Measurements from ENCODE around the gene KRTAP2-4. TPM values are rescaled to one million over a fixed set of nuclear protein-coding genes. Genes with fewer than 3 reads are reported as not detected.

KRTAP2-4 gene
- total RNA-seq, 4 donors from 2014 or later = not detected

DNA sequence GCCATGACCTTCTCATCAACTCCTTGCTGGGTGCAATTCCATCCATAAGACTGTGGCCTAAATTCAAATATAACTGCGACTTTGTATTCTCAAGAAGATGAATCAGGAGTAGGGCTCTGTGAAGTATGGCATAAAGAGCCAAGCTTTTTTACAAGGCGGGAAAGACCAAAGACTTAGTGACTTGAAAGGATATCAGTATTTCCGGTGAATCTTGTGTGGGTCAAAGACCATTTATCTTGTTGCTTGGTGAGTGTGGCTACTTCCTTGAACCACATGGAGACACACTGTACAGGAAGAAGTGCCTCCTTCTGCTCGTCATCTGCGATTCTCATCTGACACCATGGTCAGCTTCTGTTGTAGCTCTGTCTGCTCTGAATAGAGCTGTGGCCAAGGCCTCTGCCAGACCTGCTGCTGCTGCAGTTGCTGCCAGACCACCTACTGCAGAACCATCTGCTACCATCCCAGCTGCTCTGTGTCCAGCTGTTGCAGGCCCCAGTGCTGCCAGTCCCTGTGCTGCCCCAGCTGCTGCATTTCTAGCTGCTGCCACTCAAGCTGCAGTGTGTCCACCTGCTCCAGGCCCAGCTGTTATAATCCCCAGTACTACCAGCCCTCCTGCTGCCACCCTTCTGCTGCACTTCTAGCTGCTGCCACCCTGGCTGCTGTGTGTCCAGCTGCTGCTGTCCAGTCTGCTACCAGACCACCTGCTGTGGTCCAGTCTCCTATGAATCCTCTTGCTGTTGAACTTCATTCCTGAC is 6.1 kb upstream of the KRTAP2-4 start:
- TF ChIP-seq, protein P1, sequence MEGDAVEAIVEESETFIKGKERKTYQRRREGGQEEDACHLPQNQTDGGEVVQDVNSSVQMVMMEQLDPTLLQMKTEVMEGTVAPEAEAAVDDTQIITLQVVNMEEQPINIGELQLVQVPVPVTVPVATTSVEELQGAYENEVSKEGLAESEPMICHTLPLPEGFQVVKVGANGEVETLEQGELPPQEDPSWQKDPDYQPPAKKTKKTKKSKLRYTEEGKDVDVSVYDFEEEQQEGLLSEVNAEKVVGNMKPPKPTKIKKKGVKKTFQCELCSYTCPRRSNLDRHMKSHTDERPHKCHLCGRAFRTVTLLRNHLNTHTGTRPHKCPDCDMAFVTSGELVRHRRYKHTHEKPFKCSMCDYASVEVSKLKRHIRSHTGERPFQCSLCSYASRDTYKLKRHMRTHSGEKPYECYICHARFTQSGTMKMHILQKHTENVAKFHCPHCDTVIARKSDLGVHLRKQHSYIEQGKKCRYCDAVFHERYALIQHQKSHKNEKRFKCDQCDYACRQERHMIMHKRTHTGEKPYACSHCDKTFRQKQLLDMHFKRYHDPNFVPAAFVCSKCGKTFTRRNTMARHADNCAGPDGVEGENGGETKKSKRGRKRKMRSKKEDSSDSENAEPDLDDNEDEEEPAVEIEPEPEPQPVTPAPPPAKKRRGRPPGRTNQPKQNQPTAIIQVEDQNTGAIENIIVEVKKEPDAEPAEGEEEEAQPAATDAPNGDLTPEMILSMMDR (IDR thresholded peaks at IDR 0.05; ENCODE audit: low read depth) = no peak

DNA sequence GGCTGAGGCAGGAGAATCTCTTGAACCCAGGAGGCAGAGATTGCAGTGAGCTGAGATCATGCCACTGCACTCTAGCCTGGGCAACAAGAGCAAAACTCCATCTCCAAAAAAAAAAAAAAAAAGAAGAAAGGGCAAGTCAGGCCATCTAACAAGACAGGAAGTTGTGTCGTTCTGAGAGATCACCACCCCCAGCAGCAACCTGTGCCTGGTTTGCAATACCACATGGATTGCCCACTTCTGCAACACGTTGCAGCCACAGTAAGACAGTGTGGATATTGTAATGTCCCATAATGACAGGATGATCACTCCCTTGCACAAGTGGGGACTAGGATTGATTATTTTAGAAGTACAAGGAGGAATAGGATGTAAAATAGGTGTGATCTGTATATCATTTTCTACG is 3.4 kb upstream of the KRTAP2-4 start:
- TF ChIP-seq, protein P1 (IDR thresholded peaks at IDR 0.05; ENCODE audit: low read depth) = no peak

GRCh38 chr17:41067281-41067680 is 1.6 kb upstream of the KRTAP2-4 start:
- TF ChIP-seq, protein P1 (IDR thresholded peaks at IDR 0.05; ENCODE audit: low read depth) = no peak

- TF ChIP-seq, protein P1 (IDR thresholded peaks at IDR 0.05; ENCODE audit: low read depth) = no peak
These were observed 1.4 kb downstream of the KRTAP2-4 start for GRCh38 chr17:41064301-41064700.

GRCh38 chr17:41063449-41063848 is 2.2 kb downstream of the KRTAP2-4 start:
- TF ChIP-seq, protein P1 (IDR thresholded peaks at IDR 0.05; ENCODE audit: low read depth) = no peak

DNA sequence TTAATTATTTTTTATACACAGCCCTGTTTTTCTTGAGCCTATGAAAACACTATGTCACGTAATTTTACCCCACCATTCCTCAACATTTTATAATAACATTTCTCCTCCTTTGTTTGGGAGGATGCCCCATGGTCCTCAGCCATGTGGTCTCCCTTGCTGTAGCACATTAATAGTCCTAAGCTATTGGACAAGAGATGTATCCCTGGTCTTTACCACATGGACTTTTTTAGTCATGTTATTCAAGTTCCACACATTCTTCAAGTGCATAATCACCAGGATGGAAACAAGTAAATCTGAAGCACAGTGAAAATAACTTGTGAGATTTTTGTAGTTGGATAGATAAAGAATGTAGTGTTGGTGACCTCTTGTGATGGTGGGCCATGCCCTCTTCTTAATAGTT is 3.7 kb downstream of the KRTAP2-4 start:
- TF ChIP-seq, protein P1 (IDR thresholded peaks at IDR 0.05; ENCODE audit: low read depth) = no peak

DNA sequence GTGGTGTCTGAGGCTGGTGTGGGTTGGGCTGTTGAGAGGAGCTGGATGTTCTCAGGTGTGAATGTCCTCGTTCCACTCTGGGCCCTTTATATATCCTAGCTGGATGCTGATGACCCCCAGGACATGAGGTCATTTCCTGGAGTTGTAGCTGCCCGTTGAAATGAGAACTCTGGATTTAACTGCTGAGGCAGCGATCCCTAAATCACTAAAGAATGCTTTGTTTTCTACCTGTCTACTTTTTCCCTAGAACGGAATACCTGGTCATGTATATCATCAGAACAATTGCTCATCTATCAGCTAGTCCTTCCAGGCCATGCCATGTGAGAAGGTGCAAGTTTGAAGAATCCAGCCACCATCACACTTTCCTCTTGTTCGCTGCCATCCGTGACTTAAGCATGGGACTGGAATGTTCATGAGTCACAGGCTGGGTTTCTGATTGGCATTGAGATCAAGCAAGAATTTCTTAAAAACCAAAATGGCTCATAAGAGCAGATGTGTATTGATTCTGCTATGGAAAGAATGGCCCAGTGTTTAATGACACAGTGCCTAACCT is 5.6 kb downstream of the KRTAP2-4 start, which contains the start of gene KRTAP2-3:
Gene KRTAP2-3 (minus strand): TSS at position 63 of the 553 bp plus-strand sequence. CDS start 64 bp downstream, outside the sequence.
- TF ChIP-seq, protein P1 (IDR thresholded peaks at IDR 0.05; ENCODE audit: low read depth) = no peak

All from subcutaneous adipose tissue (tissue), 4 donors.